ENCODE data around the gene PIGL. TPM values are rescaled to one million over a fixed set of nuclear protein-coding genes. Genes with fewer than 3 reads are reported as not detected.

The PIGL gene
- total and polyA plus RNA-seq, 2 experiments from 2014 or later, result 32.9 to 47.3 TPM

GRCh38 chr17:16349431-16349830, 132.4 kb downstream of the PIGL start (continued):
- no peak for TF ChIP-seq REST (IDR thresholded peaks at IDR 0.05; ENCODE audit: unreplicated experiment)

GRCh38 chr17:16351831-16352230, 134.8 kb downstream of the PIGL start:
- H3K36me3 ChIP-seq (ENCODE audit: insufficient read depth), result peaks cover 28% of the 10 kb centered on the region
- TF ChIP-seq NANOG (IDR thresholded peaks at IDR 0.05; ENCODE audit: borderline replicate concordance) (no peak), REST (IDR thresholded peaks at IDR 0.05; ENCODE audit: unreplicated experiment) (no peak), ZNF462 (CRISPR knock-in tag; IDR thresholded peaks at IDR 0.05) (no peak), EZH2 (IDR thresholded peaks at IDR 0.05; ENCODE audit: low read depth, unreplicated experiment) (no peak), CREB1 (CRISPR knock-in tag; IDR thresholded peaks at IDR 0.05; ENCODE audit: low read depth) (no peak), JUNB (IDR thresholded peaks at IDR 0.05; ENCODE audit: unreplicated experiment) (no peak), CTCF (conservative IDR thresholded peaks at IDR 0.05; ENCODE audit: low read depth in 2 of 2) (no peak), EZH2phosphoT487 (IDR thresholded peaks at IDR 0.05; ENCODE audit: unreplicated experiment) (no peak), POLR2AphosphoS5 (IDR thresholded peaks at IDR 0.05; ENCODE audit: low read depth) (no peak), ZNF114 (CRISPR knock-in tag; IDR thresholded peaks at IDR 0.05) (no peak)

More at GRCh38 chr17:16351831-16352230, 134.8 kb downstream of the PIGL start:
- Mint-ChIP-seq H3K27me3 (ENCODE audit: insufficient read depth, low read depth, poor library complexity) (peaks cover 26% of the 10 kb centered on the region), H3K27ac (peak overlapping the region; percentile 98), H3K4me3 (peak overlapping the region; percentile 99), H3K36me3 (ENCODE audit: low read depth) (peaks cover 41% of the 10 kb centered on the region), H3K9me3 (no peaks in the 10 kb centered on the region; the same call in 2 of the 3 replicates), H3K4me1 (peaks cover 14% of the 10 kb centered on the region)
- H3K27me3 ChIP-seq (ENCODE audit: insufficient read depth), result peaks cover 17% of the 10 kb centered on the region; the same call in 1 of the 2 replicates
- H3K27ac ChIP-seq (ENCODE audit: low read depth), result no peak overlapping the region
- peak overlapping the region; percentile 91; the same call in 1 of the 2 replicates for H2AFZ ChIP-seq
- peaks cover 25% of the 10 kb centered on the region for H3K4me1 ChIP-seq (ENCODE audit: insufficient read depth)
- peaks cover 38% of the 10 kb centered on the region for H3K79me2 ChIP-seq (replicated peaks; ENCODE audit: insufficient read depth)
- H3K4me2 ChIP-seq, result peak overlapping the region; percentile 88
- H3F3A ChIP-seq (replicated peaks; ENCODE audit: low read depth), result peaks cover 17% of the 10 kb centered on the region
- H3K9me2 ChIP-seq (ENCODE audit: insufficient read depth), result no peaks in the 10 kb centered on the region
- no peak for ATAC-seq
- H3K4me3 ChIP-seq, result peak overlapping the region; percentile 76
- peaks cover 19% of the 10 kb centered on the region for H4K20me1 ChIP-seq (replicated peaks; ENCODE audit: insufficient read depth)
- no peak for DNase-seq (ENCODE audit: low spot score)
